ENCODE results near the gene MT1A. TPM values are rescaled to one million over a fixed set of nuclear protein-coding genes. Genes with fewer than 3 reads are reported as not detected.

Gene MT1A
- 16.4 TPM in 1 of 2 replicates, not detected in the other for total RNA-seq

GRCh38 chr16:56637814-56638750, at the start of gene MT1A:
TSS of gene MT1A (plus strand) at chr16:56638666. CDS start at chr16:56638739, 73 bp downstream.
- DNase-seq (ENCODE audit: extremely low read depth, low read depth, low spot score): no peak

DNA sequence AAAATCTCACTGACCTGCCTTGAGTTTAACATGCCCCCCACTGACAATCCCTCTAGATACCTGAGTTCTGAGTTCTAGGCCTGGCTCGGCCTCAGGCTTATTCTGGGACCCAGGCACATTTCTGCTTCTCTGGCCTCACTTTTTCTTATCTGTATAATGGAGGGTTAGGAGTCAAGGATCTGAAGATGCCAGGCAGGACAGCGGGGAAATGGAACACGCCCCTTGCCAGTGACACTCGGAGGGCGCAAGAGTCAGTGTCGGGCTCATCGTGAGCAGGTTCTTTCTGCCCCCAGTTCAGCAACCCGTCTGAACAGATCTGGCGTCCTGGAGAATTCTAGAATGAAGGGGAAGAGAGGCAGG, 49.7 kb upstream of the MT1A start:
- DNase-seq (ENCODE audit: extremely low read depth, low read depth, low spot score): no peak

- no peak for DNase-seq (ENCODE audit: extremely low read depth, low read depth, low spot score)
These were observed 49.1 kb upstream of the MT1A start, which contains the start of gene MT3 for GRCh38 chr16:56589141-56590039. TSS of gene MT3 (plus strand) at chr16:56589528. CDS start at chr16:56589591, 63 bp downstream.

GRCh38 chr16:56591377-56592060, 46.9 kb upstream of the MT1A start:
- no peak for DNase-seq (ENCODE audit: extremely low read depth, low read depth, low spot score)

GRCh38 chr16:56593573-56594291, 44.7 kb upstream of the MT1A start:
- no peak for DNase-seq (ENCODE audit: extremely low read depth, low read depth, low spot score)

GRCh38 chr16:56594292-56594619, 44.2 kb upstream of the MT1A start:
- DNase-seq (ENCODE audit: extremely low read depth, low read depth, low spot score): no peak

GRCh38 chr16:56600398-56600999, 38.0 kb upstream of the MT1A start:
- DNase-seq (ENCODE audit: extremely low read depth, low read depth, low spot score): no peak

DNA sequence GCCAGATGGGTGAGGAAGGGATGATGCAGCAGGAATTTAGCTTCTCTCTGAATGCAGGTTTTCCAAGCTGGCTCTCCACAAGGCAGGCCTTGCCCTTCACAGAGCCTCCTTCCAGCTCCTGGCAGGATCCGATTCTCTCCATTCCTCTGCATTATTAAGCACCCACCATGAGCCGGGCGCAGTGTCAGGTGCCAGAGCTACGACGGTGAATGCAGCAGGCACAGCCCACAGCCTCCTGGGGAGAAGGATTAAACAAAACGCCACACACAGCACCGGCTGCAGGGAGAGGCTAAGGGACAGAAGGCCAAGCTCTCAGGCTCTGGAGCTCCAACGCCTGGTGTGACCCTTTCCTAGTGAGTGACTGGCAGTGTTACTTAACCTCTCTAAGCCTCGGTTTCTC, 37.1 kb upstream of the MT1A start:
- no peak for DNase-seq (ENCODE audit: extremely low read depth, low read depth, low spot score)

- no peak for DNase-seq (ENCODE audit: extremely low read depth, low read depth, low spot score)
These were observed 34.9 kb upstream of the MT1A start for GRCh38 chr16:56603589-56603988.

DNA sequence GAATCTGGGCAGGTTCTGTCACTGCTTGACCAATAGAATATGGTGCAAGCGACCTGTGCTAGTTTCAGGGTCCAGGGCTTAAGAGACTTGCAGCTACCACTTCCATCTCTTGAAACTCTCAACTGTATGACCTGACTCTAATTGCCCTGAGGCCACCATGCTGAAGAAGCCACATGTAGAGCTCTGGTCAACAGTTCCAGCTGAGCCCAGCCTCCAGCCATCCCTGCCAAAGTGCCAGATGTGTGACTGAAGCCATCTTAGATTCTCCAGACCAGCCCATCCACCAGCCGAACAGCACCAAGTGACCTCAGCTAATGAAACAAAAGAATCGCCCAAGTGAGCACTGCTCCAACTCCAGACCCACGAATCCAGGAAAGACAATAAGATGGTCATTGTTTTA, 33.5 kb upstream of the MT1A start:
- DNase-seq (ENCODE audit: extremely low read depth, low read depth, low spot score): no peak

DNA sequence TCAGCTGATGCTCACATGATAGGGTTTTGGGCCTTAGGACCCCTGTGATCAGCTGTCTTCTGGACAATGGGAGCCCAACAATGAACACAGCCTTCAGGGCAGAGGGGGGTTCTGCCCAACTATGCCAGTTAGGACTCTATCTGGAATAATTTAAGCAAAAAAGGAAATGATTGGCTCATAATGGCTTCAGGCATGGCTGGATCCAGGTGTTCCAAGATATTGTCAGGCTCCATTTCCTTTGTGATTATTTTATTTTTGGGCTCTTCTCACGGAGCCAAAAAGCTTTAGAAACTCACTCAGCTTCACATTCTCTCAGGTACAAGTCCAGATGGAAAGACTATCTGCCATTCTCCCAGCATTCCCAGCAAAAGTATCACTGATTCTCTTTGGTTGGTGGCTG, 33.0 kb upstream of the MT1A start:
- DNase-seq (ENCODE audit: extremely low read depth, low read depth, low spot score): no peak

GRCh38 chr16:56606071-56606475, 32.4 kb upstream of the MT1A start:
- DNase-seq (ENCODE audit: extremely low read depth, low read depth, low spot score): no peak

DNA sequence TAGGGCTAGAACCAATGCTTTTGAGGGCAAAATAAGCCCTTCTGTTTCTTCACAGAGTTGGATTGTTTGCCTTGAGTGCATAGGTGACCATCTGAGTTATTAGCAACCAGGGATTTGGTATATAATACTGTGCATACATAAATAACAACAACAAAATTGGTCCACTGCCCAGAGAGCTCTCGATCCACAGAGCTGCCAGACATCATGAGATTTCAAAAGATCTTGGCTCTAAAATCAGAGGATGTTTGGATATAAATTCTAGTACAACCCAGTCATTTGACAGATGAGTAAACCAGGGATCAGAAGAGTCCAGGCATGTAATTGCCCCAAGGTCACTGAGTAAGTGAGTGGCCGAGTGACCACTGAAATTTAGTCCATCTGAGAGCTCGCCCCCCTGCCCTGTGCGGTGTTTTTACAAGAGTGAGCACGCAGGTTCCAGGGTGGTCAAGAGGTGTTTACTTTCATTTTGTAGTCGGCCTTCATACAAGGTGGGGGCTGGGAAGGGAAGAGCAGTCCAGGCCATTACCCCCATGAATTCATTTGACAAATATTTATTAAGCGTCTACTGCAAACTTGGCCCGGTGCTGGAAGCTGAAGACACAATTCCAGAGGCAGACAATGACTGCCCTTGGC, 31.9 kb upstream of the MT1A start:
- DNase-seq (ENCODE audit: extremely low read depth, low read depth, low spot score): no peak

GRCh38 chr16:56607109-56607618, 31.3 kb upstream of the MT1A start:
- peak; percentile 95 for DNase-seq (ENCODE audit: extremely low read depth, low read depth, low spot score)

DNA sequence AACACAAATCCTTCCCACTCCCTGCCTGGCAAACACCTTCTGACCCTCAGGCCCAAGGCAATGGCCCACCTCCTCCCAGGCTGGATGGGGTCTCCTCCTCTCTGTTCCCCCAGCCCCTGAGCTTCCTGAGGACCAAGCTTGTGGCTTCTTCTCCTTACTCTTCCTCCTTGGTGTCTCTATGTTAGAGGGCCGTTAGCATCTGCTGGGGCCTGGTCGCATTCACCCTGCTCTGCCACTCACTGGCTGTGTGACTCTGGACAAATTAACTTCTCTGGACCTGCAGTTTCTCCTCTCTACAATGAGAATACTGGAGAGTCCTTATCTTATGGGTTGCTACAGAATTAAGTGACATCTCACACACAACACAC, 30.8 kb upstream of the MT1A start:
- DNase-seq (ENCODE audit: extremely low read depth, low read depth, low spot score): no peak

DNA sequence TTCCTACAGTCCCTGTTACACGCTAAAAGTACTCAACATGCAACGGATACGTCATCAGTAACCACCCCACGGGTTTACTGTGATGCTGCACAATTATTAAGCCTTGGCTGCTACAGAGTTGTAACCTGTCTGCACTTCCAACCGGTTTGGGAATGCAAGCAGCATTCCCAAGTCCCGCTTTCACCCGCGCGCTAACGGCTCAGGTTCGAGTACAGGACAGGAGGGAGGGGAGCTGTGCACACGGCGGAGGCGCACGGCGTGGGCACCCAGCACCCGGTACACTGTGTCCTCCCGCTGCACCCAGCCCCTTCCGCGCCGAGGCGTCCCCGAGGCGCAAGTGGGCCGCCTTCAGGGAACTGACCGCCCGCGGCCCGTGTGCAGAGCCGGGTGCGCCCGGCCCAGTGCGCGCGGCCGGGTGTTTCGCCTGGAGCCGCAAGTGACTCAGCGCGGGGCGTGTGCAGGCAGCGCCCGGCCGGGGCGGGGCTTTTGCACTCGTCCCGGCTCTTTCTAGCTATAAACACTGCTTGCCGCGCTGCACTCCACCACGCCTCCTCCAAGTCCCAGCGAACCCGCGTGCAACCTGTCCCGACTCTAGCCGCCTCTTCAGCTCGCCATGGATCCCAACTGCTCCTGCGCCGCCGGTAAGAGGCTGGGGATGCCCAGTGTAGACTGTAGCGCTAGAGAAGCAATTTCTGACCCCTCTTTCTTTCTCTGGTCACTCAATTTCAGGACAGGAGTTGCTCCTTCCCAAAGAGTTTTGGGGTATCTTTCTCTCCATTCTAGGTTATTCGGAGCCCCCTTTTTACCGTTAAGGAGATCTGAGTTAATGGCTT, 30.2 kb upstream of the MT1A start, which contains the start of gene MT2A:
TSS of gene MT2A (plus strand) at position 542 of the 833 bp plus-strand sequence. CDS start at position 614, 72 bp downstream.
- DNase-seq (ENCODE audit: extremely low read depth, low read depth, low spot score): no peak

DNA sequence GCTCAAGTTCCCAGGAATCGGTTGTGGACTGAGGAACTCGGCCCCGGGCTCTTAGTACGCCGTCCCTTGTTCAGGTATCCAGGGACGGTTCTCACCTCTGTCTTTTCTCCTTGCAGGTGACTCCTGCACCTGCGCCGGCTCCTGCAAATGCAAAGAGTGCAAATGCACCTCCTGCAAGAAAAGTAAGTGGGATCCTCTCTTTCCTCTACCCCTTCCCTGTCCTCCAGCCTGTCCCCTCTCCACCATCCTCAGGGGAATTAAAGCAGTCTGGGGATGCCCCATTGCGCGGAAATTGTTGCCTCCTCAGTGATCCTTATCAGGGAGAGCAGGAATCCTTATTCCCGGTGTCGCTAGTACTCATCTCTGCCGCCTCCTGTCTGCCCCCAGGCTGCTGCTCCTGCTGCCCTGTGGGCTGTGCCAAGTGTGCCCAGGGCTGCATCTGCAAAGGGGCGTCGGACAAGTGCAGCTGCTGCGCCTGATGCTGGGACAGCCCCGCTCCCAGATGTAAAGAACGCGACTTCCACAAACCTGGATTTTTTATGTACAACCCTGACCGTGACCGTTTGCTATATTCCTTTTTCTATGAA, 29.5 kb upstream of the MT1A start:
- no peak for DNase-seq (ENCODE audit: extremely low read depth, low read depth, low spot score)

GRCh38 chr16:56609463-56609921, 29.0 kb upstream of the MT1A start:
- DNase-seq (ENCODE audit: extremely low read depth, low read depth, low spot score): no peak

All from glomerular endothelial cell (primary cell).